GM20431 (cell line): ENCODE data around the gene CYP4F2.
"Not testable (repeated sequence)": the region's sequence is repeated elsewhere in the genome, so short reads cannot be mapped to it uniquely, and the experiment has no call there.

ENCODE experiments used
- in situ Hi-C: fragments of 300-500 bp; cut with MseI, MboI; formaldehyde crosslinking; loops from one replicate; pipeline ENCODE4 v1.15.0; 2020; ENCODE audit warnings: low sequenced_read_pairs; ENCODE audit not compliant: unreplicated experiment

CYP4F2 gene

DNA sequence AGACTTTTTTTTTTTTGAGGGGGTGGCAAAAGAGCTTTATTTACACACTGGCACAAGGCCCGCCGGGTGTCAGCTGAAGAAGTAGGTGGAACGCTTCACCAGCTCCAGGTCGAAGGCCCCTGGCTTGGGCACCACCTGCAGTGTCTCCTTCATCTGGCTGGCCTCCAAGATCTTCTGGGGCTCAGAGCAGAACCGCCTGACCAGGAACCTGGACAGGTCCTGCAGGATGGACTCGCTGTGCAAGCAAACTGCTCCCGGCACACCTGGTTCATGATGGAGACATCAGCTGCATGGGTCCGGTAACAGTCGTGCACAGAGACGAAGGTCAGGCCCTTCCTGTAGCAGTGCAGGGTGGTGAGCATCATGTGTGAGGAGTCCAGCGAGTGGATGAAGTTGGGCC lies 4.4 kb upstream of the CYP4F2 start:
- in situ Hi-C loops = no loop called here

DNA sequence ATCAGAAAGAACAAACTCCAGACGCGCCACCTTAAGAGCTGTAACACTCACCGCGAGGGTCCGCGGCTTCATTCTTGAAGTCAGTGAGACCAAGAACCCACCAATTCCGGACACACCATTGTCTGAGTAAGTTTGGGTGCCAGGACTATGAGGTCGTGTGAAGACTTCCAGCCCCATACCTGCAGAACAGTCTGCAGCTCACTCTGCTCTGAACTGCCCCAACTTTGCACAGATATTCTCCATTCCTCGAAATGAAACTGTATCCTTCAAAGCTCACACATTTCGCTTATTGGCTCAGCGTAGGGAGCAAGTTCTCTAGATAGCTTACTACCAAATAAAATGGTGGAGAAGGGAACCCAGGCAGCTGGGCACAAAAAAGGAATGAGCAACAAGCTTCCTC lies 2.6 kb upstream of the CYP4F2 start:
- in situ Hi-C loops = no loop called here

DNA sequence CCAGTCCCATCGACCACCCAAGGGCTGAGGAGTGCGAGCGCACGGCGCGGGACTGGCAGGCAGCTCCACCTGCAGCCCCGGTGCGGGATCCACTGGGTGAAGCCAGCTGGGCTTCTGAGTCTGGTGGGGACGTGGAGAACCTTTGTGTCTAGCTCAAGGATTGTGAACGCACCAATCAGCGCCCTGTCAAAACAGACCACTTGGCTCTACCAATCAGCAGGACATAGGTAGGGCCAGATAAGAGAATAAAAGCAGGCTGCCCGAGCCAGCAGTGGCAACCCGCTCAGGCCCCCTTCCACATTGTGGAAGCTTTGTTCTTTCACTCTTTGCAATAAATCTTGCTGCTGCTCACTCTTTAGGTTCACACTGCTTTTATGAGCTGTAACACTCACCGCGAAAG lies 2.2 kb upstream of the CYP4F2 start:
- in situ Hi-C loops = not testable (repeated sequence)

DNA sequence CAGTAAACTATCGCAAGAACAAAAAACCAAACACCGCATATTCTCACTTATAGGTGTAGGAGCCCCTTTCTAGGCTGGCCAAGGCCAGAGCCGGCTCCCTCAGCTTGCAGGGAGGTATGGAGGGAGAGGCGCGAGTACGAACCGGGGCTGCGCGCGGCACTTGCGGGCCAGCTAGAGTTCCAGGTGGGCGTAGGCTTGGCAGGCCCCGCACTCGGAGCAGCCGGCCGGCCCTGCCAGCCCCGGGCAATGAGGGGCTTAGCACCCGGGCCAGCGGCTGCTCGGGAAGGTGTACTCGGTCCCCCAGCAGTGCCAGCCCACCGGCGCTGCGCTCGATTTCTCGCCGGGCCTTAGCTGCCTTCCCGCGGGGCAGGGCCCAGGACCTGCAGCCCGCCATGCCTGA lies 1.7 kb upstream of the CYP4F2 start:
- in situ Hi-C loops = not testable (repeated sequence)

DNA sequence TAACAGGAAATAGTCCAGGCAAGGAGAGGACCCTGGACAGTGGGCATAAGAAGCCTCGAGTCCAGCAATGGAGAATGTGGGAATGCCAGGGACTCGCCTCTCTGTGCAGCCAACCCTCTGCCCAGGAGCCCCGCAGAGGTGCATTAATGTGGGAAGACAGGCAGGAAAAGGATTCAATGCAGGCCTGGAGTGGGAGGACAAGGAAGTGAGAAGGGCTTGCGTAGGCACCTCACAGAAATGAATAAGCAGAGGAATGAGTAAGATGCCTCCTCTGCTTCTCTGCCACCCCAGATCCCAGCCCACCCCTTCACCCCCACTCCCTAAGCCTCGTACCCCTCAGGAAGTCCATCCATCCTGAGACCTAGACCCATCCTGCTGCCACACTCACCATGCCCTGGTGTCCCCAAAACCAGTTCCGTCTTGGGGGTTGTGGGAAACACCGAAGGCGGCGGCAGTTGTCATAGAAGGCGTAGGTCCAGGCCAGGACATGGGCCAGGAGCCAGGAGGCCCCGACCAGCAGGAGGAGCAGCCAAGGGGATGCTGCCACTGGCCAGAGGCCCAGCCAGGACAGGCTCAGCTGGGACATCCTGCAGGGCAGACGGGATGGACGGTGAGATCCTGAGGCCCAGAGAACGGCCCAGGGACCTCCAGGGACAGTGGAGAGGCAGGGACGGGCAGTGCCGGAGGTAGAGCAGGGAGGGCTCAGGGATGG lies 692 bp downstream of the CYP4F2 start:
- in situ Hi-C loops = no loop called here

DNA sequence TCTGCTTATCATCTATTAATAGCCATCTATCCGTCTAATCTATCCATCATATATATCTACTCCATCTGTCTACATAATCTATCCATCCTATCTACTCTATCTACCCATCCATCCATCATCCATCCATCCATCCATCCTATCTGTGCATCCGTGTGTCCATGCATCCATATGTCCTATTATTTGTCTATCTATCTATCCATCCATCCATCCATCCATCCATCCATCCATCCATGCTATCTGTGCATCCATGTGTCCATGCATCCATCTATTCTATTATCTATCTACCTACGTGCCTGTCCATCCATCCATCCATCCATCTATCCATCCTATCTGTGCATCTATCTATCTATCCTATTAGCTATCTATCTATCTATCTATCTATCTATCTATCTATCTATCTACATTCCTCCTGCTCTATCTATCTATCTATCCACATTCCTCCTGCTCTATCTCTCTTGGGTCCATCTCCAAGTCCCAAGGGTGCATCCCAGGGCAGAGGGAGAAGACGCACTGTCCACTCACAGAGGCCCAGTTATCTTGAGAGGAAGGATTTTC lies 1.9 kb downstream of the CYP4F2 start:
- in situ Hi-C loops = no loop called here

DNA sequence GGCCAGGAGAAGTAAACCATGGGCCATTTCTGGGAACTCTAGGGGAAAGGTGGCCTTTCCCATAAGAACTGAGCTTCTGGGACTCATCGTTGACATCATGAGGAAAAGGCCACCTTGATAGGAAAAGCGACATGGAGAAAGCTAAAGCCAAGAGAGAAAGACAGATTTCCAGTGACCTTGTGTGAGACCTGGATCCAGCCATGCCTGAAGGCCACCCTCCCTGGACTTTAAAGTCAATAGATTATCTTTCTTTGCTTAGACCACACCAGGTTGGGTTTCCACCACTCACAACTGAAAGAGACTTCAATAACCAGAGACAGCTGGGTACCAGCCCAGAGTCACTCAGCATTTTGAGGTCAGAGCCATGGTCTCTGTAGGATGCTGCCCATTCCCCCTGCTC lies 3.5 kb downstream of the CYP4F2 start:
- in situ Hi-C loops = no loop called here

DNA sequence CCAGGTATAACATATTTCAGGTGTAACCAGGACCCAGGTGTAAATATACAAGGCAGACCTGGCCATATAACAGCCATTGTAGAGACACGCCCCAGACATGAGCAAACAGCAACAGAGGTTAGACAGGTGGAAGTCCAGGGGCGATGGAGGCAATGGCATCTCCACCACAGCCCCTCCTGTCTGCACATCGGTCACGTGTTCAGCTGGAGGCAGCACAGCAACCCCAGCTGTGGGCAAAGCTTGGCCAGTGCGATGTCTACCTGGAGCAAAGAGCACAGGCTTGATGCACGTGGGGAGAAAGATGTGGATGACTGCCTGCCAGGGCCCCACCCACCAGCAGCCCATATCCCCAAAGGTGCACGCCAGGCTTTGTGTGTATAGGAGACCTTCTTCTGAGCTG lies 4.4 kb downstream of the CYP4F2 start:
- in situ Hi-C loops = no loop called here

DNA sequence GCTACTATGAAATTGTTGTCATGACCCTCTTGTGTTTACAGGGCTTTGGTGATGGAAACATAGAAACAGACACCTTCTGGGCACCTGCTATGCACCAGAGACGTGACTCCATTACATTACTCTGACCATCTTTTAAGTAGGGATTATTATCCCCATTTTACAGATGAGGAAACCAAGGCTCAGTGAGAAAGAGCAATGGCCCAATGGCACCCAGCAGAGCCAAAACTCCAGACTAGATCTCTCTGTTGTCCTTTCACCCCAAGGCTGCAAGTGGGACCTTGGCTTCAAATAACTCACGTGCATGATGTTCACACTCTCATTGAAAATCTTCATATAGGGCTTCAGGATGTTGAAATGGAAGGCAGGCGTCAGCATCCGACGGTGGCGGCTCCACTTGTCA lies 5.9 kb downstream of the CYP4F2 start:
- in situ Hi-C loops = no loop called here

DNA sequence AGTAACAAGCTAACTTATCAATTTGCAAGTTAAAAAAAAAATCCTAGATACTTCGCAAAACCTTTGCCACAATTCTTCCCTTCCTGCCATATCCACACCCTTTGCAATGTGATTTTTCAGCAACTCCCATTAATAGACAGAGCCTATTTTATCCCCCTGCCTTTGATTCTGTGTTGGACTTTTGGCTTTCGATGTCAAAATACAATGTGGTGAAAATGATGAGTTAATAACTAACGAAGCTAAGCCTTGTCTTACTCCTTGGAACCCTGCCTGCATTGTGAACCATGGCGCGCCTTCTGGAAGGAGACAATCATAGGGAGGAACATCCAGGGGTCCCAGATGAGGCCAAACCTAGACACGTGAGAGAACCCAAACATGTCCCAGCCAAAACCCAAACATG lies 6.4 kb downstream of the CYP4F2 start:
- in situ Hi-C loops = no loop called here

DNA sequence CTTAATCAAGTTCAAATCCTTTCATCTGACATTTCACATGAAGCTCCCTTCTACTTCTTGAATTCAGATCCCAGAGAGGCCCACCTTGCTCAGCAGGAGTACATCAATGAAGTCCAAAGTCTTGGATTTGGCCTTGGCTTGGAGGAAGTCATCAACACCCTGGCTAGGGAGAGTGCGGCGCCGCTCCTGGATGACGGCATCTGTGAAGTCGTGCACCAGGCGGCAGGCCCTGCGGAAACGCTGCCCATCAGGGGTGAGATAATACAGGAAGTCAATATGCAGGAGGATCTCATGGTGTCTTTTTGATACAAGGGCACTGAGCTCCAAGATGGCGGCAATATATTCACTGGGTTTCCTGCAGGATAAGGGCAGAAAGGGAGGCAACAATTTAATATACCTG lies 8.5 kb downstream of the CYP4F2 start:
- in situ Hi-C loops = not testable (repeated sequence)

DNA sequence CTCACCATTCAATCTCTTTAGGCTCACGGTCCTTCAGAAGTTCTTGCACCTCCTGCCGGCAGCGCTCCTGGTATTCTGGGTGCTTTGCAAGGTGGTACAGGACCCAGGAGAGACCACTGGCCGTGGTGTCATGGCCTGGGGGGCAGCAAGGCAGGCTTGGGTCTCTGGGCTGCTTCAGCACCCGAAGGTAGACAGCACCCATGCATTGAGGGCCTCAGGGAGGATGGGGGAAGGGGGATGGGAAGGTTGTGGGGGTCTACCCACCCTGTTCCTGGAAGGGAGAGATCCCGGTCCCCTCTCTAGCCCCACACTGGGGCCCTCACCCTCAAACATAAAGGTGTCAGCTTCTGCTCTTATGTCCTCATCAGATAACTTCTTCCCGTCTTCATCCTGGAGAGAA lies 12.0 kb downstream of the CYP4F2 start:
- in situ Hi-C loops = no loop called here

DNA sequence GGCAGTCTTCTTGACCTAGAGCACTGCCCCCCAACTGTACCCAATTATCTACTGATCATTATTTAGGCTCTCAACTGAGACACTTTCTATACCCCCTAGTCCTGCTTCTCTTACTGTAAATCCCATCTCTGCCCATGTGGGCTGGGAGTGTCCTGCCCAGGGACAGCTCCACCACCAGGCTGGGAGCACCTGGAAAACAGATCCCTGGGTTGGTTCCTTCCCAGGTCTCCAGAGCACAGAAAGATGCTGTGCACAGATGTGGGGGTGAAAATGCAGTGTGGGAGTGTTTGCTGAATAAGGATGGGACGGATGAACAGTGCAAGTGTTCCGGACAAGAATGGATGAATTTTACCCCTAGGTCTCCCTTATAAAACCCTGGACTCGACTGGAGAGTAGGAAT lies 12.7 kb downstream of the CYP4F2 start:
- in situ Hi-C loops = no loop called here

DNA sequence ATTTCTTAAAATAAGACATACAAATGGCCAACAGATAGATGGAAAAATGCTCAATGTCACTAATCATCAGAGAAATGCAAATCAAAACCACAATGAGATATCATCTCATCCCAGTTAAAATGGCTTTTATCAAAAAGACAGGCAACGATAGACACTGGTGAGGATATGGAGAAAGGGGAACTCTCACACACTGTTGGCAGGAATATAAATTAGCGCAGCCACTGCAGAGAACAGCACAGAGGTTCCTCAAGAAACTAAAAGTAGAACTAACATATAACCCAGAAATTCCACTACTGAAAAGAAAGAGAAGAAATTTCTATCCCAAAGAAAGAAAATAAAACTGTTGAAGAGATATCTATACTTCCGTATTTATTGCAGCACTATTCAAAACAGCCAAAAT lies 14.5 kb downstream of the CYP4F2 start:
- in situ Hi-C loops = not testable (repeated sequence)

DNA sequence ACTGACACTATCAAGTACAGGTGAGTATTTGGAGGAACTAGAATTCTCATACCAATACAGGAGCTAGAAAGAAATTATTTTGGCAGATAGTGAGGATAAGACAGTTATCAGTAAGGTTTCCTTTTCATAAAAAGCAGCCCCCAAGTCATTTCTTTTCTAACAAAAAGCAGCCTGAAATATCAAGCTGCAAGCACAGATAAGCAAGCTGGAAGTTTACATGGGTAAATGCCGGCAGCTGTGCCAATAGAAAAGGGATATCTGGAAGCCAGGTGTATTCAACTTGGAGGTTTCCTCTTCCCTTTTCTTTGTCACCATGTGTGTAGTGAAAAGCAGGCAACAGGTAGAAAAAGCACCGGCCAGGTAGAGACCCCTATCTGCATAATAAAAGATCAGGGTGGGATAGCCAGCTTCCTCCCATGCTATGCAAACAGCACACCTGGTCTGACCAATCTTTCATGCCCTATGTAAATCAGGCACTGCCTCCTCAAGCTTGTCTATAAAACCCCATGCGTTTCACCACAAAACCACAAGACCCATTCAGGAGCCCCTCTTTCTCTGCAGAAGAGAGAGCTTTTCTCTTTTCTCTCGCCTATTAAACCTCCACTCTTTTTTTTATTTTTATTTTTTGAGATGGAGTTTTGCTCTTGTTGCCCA lies 22.9 kb downstream of the CYP4F2 start:
- in situ Hi-C loops = no loop called here

DNA sequence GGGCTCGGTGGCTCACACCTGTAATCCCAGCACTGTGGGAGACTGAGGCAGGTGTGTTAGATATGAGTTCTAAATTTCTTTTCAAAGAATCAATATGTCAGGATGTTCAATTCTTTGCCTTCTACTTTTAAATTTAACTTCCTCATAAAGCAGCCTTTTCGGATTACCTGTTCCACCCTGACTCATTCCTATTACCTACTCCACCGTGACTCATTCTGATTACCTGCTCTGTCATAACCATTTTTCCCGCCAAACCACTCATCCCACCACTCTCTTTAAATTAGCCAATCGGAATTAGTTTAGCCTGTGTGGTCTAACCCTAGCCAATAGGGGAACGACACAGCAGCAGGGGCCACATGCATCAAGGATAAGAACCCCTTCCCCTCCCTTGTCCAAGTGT lies 24.1 kb downstream of the CYP4F2 start:
- in situ Hi-C loops = not testable (repeated sequence)

DNA sequence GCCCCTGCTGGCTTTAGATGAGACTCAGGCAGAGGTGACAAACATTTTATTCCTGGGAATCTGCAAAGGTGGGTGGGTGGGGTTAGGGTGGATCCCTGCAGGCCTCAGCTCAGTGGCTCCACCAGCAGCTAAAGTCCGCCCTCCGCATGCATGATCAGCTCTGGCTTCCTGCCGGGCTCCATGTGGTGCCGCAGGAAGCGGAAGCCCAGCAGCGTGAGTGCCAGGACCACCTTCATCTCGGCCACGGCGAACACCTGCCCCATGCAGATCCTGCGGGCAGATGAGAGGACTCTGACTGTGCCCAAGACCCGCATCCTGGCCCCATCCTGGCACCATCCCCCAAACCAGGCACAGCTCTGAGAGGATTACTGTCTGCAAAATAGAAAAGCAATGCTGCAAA lies 26.3 kb downstream of the CYP4F2 start:
- in situ Hi-C loops = no loop called here

DNA sequence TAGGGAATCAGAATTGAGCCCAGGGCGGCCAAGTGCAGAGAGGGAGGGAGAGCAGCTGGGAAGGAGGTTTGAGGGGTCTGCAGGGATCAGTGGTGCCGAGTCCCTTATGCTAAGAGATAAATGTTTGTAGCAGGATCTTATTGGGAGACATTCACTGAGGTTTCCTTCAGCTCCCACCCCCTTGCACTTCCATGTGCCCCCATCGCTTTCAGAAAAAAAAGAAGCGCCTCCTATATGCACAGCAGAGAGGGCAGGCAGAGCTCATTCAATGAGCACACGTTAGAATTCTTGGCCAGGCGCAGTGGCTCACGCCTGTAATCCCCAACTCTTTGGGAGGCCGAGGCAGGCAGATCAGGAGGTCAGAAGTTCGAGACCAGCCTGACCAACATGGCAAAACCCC lies 28.0 kb downstream of the CYP4F2 start:
- in situ Hi-C loops = no loop called here

DNA sequence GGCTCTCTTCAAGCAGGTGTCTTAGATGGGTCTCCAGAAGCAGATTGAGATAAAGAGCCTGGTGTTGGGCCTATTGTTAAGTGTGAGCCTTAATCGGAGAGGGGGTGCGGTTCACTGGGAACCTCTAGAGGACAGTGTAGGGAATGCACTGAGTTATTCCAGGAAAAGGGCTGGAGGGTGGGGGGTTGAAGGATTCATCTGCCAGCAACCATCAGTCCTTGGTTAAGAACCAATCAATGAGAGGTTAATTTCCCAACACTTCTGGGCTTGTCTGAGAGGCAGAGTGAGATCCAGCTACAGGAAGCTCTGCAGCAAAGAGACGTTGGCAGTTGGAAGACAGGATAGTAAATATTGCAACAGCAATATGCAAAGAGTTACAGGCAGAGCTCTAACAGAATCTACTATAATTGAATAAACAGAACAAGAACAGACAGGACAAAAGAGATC lies 28.7 kb downstream of the CYP4F2 start:
- in situ Hi-C loops = no loop called here

DNA sequence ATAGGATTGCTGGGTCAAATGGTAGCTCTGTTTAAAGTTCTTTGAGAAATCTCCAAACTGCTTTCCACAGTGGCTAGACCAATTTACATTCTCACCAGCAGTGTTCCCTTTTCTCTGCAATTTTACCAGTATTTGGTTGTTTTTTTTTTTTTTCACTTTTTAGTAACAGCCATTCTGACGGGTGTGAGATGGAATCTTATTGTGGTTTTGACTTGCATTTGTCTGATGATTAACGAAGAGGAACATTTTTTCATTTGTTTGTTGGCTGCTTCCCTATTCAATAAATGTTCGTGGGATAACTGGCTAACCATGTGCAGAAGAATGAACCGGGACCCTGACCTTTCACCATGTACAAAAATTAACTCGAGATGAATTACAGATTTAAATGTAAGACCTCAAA lies 31.2 kb downstream of the CYP4F2 start:
- in situ Hi-C loops = no loop called here

DNA sequence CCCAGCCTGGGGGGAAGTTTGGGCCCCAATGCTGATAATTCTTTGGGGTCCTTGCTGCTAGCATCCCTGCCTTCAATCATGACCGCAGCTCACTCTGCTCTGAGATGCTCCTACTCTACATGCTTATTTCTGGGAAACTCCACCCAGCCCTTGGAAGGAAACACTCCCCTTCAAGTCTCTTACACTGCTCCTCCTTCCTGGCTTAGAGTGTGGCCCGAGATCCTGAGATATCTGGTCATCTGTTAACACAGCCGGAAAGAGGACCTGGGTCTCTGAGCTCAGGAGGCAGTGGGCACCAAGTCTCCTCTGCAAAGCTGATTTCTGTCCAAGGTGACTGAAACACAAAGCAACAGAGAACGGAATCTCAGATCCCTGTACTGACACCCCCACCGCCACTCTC lies 33.0 kb downstream of the CYP4F2 start:
- in situ Hi-C loops = no loop called here

DNA sequence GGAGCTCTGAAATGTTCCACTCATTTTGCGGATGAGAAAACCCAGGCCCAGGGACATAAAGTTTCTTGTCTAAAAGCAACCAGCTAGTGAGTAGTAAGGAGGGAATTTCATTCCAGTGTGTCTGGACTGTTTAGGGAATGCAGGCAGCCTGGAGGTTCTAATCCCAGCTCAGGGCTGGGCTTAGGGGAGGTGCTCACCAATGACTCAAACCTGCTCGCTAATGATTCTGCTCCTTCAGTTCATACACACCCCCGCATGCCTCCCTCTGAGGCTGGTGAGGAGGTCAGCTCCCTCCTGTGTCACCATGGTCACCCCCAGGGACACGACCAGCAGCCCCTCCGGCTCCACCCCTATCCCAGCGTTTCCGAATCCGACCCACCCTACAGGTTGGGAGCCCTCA lies 34.6 kb downstream of the CYP4F2 start:
- in situ Hi-C loops = no loop called here
